GM18861 (cell line): ENCODE results near the gene PLXDC2.
A peak's percentile ranks its signal among the peaks of the same experiment; 100 is the strongest.

Source experiments
- ATAC-seq: cut with Tn5 transposase; IDR thresholded peaks from one replicate; pipeline ENCODE4 v1.9.1; 2021; ENCODE audit not compliant: unreplicated experiment

The PLXDC2 gene

GRCh38 chr10:19935176-19935575, 118.9 kb downstream of the PLXDC2 start:
- no peak for ATAC-seq

GRCh38 chr10:19936289-19936688, 120.1 kb downstream of the PLXDC2 start:
- ATAC-seq = no peak

GRCh38 chr10:19937989-19938388, 121.8 kb downstream of the PLXDC2 start:
- ATAC-seq = no peak

GRCh38 chr10:19941206-19941880, 125.1 kb downstream of the PLXDC2 start:
- ATAC-seq = no peak

- no peak for ATAC-seq
Observed at GRCh38 chr10:19944911-19945663, 128.9 kb downstream of the PLXDC2 start.

- no peak for ATAC-seq
Observed at GRCh38 chr10:19946245-19946644, 130.0 kb downstream of the PLXDC2 start.

- peak; percentile 49 for ATAC-seq
Observed at GRCh38 chr10:19946791-19947190, 130.6 kb downstream of the PLXDC2 start.

- ATAC-seq = no peak
Observed at GRCh38 chr10:19947215-19947614, 131.0 kb downstream of the PLXDC2 start.

GRCh38 chr10:19947656-19948055, 131.4 kb downstream of the PLXDC2 start:
- ATAC-seq = no peak

- ATAC-seq = no peak
Observed at GRCh38 chr10:19952224-19953010, 136.2 kb downstream of the PLXDC2 start.

GRCh38 chr10:19954601-19955000, 138.4 kb downstream of the PLXDC2 start:
- ATAC-seq = no peak

GRCh38 chr10:19956516-19957032, 140.3 kb downstream of the PLXDC2 start:
- ATAC-seq = no peak

- peak; percentile 99 for ATAC-seq
Observed at GRCh38 chr10:19958787-19959186, 142.6 kb downstream of the PLXDC2 start.

GRCh38 chr10:19961076-19962053, 145.1 kb downstream of the PLXDC2 start:
- ATAC-seq = no peak

GRCh38 chr10:19964625-19965024, 148.4 kb downstream of the PLXDC2 start:
- no peak for ATAC-seq

GRCh38 chr10:19966751-19967150, 150.5 kb downstream of the PLXDC2 start:
- no peak for ATAC-seq

- no peak for ATAC-seq
Observed at GRCh38 chr10:19967981-19968380, 151.7 kb downstream of the PLXDC2 start.

GRCh38 chr10:19968745-19969144, 152.5 kb downstream of the PLXDC2 start:
- no peak for ATAC-seq

- ATAC-seq = no peak
Observed at GRCh38 chr10:19970256-19970655, 154.0 kb downstream of the PLXDC2 start.

GRCh38 chr10:19970717-19971116, 154.5 kb downstream of the PLXDC2 start:
- ATAC-seq = no peak
